CD4-positive, alpha-beta T cell (primary cell): Measurements from ENCODE around the gene CGNL1. TPM values are rescaled to one million over a fixed set of nuclear protein-coding genes. Genes with fewer than 3 reads are reported as not detected.

Experiments
- ATAC-seq: fragments of 200-7000 bp; cut with Tn5 transposase; one replicate; pipeline ENCODE4 v1.10.0; 2022; ENCODE audit warnings: mild to moderate bottlenecking; ENCODE audit not compliant: poor library complexity
- CTCF ChIA-PET: fragments of 350-600 bp; sonication (Branson Sonifier 250); formaldehyde crosslinking; loops from one replicate; lab custom pipeline; 2021; ENCODE audit warnings: antibody characterized with exemption, inconsistent platforms; lab: Charles Lee
- POLR2A ChIA-PET: fragments of 350-600 bp; sonication (Branson Sonifier 250); formaldehyde crosslinking; loops from one replicate; lab custom pipeline; 2021; ENCODE audit warnings: antibody characterized with exemption, inconsistent platforms; lab: Charles Lee
- DNase-seq, 14 experiments: peaks; one replicate each; pipeline ENCODE4 v3.0.0-alpha.2; 2013 to 2020; ENCODE audit warnings: mixed read lengths in 2 of 14
- H3K27ac ChIP-seq, 2 donors: one replicate each; pipeline versions ENCODE4 v1.5.1 to v1.7.0; 2013; ENCODE audit warnings: low read length in 2 of 2, low read depth in 1 of 2, mild to moderate bottlenecking in 1 of 2
- H3K27me3 ChIP-seq, 2 experiments: 1 replicate in 1 of 2; 2 replicates in 1 of 2; pipeline versions ENCODE4 v1.6.1 to v1.7.0; 2013; ENCODE audit warnings: low read length in 2 of 2, control low read depth in 1 of 2, mild to moderate bottlenecking in 1 of 2, moderate library complexity in 1 of 2; ENCODE audit not compliant: insufficient read depth in 2 of 2, control insufficient read depth in 1 of 2
- H3K36me3 ChIP-seq: one replicate; pipeline ENCODE4 v1.6.1; 2013; ENCODE audit warnings: low read length, control low read depth; ENCODE audit not compliant: insufficient read depth
- H3K4me1 ChIP-seq: one replicate; pipeline ENCODE4 v1.6.1; 2013; ENCODE audit warnings: low read length, control low read depth; ENCODE audit not compliant: insufficient read depth
- H3K4me3 ChIP-seq: one replicate; pipeline ENCODE4 v1.5.1; 2013; ENCODE audit warnings: mild to moderate bottlenecking, low read length, moderate library complexity
- H3K9me3 ChIP-seq, 2 experiments: 1 replicate in 1 of 2; 2 replicates in 1 of 2; pipeline versions ENCODE4 v1.6.1 to v1.7.0; 2013; ENCODE audit warnings: low read length in 2 of 2, mild to moderate bottlenecking in 2 of 2, control low read depth in 1 of 2, moderate library complexity in 1 of 2; ENCODE audit not compliant: control insufficient read depth in 1 of 2, insufficient read depth in 1 of 2
- H3K27ac Mint-ChIP-seq: one replicate; pipeline ENCODE4 v1.8.0; 2020; ENCODE audit warnings: mixed read lengths
- H3K27me3 Mint-ChIP-seq: one replicate; pipeline ENCODE4 v1.8.0; 2021; ENCODE audit warnings: mixed read lengths
- H3K36me3 Mint-ChIP-seq: one replicate; pipeline ENCODE4 v1.8.0; 2021; ENCODE audit warnings: low read depth, mixed read lengths
- H3K4me1 Mint-ChIP-seq: one replicate; pipeline ENCODE4 v1.8.0; 2021; ENCODE audit warnings: low read depth, mixed read lengths
- H3K4me3 Mint-ChIP-seq: one replicate; pipeline ENCODE4 v1.8.0; 2020; ENCODE audit warnings: mild to moderate bottlenecking, mixed read lengths
- H3K9me3 Mint-ChIP-seq: one replicate; pipeline ENCODE4 v1.8.0; 2020; ENCODE audit warnings: mixed read lengths
- CTCF ChIP-seq: fragments of 200-600 bp; IDR thresholded peaks from one replicate; pipeline ENCODE4 v1.8.0; 2022; ENCODE audit warnings: antibody characterized with exemption, mild to moderate bottlenecking
- intact Hi-C, 2 experiments: fragments of 100-400 bp; cut with DNase I in 1 of 2; cut with micrococcal nuclease in 1 of 2; formaldehyde crosslinking; loops; one replicate each; pipeline versions ENCODE4 v1.15.1 to v1.9.0; 2023 to 2025; cut with DNase I, micrococcal nuclease
- total RNA-seq, 174 experiments: library from RNA in 2 of 174; stranded (reverse) in 2 of 174; gene quantifications; one replicate each; pipeline ENCODE4 v1.2.3 and lab custom pipeline; 2021 to 2026

The CGNL1 gene
- total RNA-seq, 2 experiments from 2014 or later: not detected

- Histone ChIP-seq H3K27ac (no peak within 1 kb of the TSS), H3K4me1 (peaks cover 21% of the 10 kb centered on the region), H3K4me3 (peak within 1 kb of the TSS; percentile 40), H3K27me3 (peaks cover 8 to 10% of the 10 kb centered on the region in 2 experiments), H3K9me3 (no peaks in the 10 kb centered on the region), H3K36me3 (no peaks in the 10 kb centered on the region)
- Mint-ChIP-seq H3K4me3 (peak within 1 kb of the TSS; percentile 80), H3K9me3 (no peaks in the 10 kb centered on the region), H3K4me1 (peaks cover 42% of the 10 kb centered on the region), H3K27me3 (peaks cover 18% of the 10 kb centered on the region), H3K27ac (peak within 1 kb of the TSS; percentile 32), H3K36me3 (no peaks in the 10 kb centered on the region)
- DNase-seq (peak; percentile 8 to 75 (median 44)), ATAC-seq (peak; percentile 73)
- TF ChIP-seq CTCF: no peak
- ChIA-PET POLR2A (no interaction called here), CTCF (no interaction called here)
- intact Hi-C loops: loop anchor here in 1 of 2 experiments (10.0 kb wide), 1 partner anchor 113 kb away; the partner anchor contains the start of gene POLR2M
Observed at GRCh38 chr15:57591822-57592367, 215.6 kb downstream of the CGNL1 start, which contains the start of gene MYZAP. Gene MYZAP (plus strand): TSS chr15:57591904. CDS start chr15:57592035, 131 bp downstream.

- no peaks in the 10 kb centered on the region for H3K9me3 Mint-ChIP-seq
- ChIA-PET POLR2A (no interaction called here), CTCF (no interaction called here)
- peak overlapping the region; percentile 67 for H3K4me3 Mint-ChIP-seq
- peaks cover 36% of the 10 kb centered on the region for H3K4me1 Mint-ChIP-seq
- Histone ChIP-seq H3K36me3 (no peaks in the 10 kb centered on the region), H3K4me1 (peaks cover 20% of the 10 kb centered on the region), H3K27me3 (peaks cover 8 to 10% of the 10 kb centered on the region in 2 experiments), H3K4me3 (no peak overlapping the region), H3K9me3 (no peaks in the 10 kb centered on the region), H3K27ac (no peak overlapping the region)
- DNase-seq (no peak), ATAC-seq (no peak)
- no peaks in the 10 kb centered on the region for H3K36me3 Mint-ChIP-seq
- peak overlapping the region; percentile 32 for H3K27ac Mint-ChIP-seq
- no peak for TF ChIP-seq CTCF
- intact Hi-C loops: loop anchor here in 1 of 2 experiments (10.0 kb wide), 1 partner anchor 112 kb away; the partner anchor contains the start of gene POLR2M
- H3K27me3 Mint-ChIP-seq: peaks cover 18% of the 10 kb centered on the region
Observed at GRCh38 chr15:57592426-57592825, 216.1 kb downstream of the CGNL1 start.

- Mint-ChIP-seq H3K9me3 (no peaks in the 10 kb centered on the region), H3K27ac (peak overlapping the region; percentile 32), H3K4me1 (peaks cover 31% of the 10 kb centered on the region), H3K36me3 (no peaks in the 10 kb centered on the region), H3K27me3 (peaks cover 18% of the 10 kb centered on the region), H3K4me3 (peak overlapping the region; percentile 67)
- ATAC-seq: no peak
- H3K9me3 ChIP-seq: no peaks in the 10 kb centered on the region
- H3K27me3 ChIP-seq: peaks cover 8 to 10% of the 10 kb centered on the region in 2 experiments
- DNase-seq: no peak
- intact Hi-C loops: loop anchor here in 1 of 2 experiments (10.0 kb wide), 1 partner anchor 112 kb away; the partner anchor contains the start of gene POLR2M
- TF ChIP-seq CTCF: no peak
- no peak overlapping the region for H3K27ac ChIP-seq
- no peaks in the 10 kb centered on the region for H3K36me3 ChIP-seq
- ChIA-PET CTCF (no interaction called here), POLR2A (no interaction called here)
- peaks cover 15% of the 10 kb centered on the region for H3K4me1 ChIP-seq
- no peak overlapping the region for H3K4me3 ChIP-seq
Observed at GRCh38 chr15:57592836-57593420, 216.6 kb downstream of the CGNL1 start.
